Thyroid gland (tissue), 4 donors: ENCODE data around the gene KCNJ5.

Source experiments
- POLR2A ChIP-seq, 2 donors: fragments of 450-650 bp; IDR thresholded peaks; one replicate each; pipeline ENCODE4 v1.6.1; 2017; ENCODE audit warnings: antibody characterized with exemption in 2 of 2, mild to moderate bottlenecking in 2 of 2, moderate library complexity in 1 of 2
- TF ChIP-seq, protein P1 (sequence below), 6 experiments: fragments of 200-600 bp in 3 of 6; fragments of 450-650 bp in 3 of 6; sonication (generic) in 3 of 6; IDR thresholded peaks; one replicate each; pipeline ENCODE4 v1.5.1; 2016 to 2019; ENCODE audit warnings: antibody characterized with exemption in 6 of 6, mild to moderate bottlenecking in 2 of 6, inconsistent platforms in 1 of 6, moderate library complexity in 1 of 6

DNA sequence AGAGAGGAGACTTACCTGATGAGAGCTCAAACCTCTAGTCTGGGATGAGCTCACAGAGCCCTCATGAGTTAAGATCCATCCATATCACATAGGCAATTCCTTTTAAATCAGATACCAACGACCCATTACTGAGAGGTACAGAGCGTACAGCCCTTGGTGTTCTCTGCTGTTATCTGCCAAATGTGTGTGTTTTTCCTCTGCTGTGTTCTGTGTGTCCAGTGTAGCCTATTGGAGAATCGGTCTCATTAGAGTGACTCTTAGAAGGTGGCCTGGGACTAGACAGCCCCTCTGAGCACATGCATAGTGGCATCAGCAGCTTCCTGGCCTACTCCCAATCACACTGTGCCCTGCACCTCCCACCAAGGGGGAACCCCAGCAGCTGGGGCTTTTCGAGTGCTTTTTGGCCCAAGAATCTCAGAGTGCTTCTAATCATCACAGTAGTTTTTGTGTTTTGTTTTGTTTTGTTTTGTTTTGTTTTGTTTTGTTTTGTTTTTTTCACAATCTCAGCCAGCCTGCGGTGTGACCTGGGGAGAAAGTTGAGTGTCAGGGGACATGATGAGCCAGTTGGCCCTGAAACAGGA is 26.1 kb downstream of the KCNJ5 start:
- TF ChIP-seq, protein P1, sequence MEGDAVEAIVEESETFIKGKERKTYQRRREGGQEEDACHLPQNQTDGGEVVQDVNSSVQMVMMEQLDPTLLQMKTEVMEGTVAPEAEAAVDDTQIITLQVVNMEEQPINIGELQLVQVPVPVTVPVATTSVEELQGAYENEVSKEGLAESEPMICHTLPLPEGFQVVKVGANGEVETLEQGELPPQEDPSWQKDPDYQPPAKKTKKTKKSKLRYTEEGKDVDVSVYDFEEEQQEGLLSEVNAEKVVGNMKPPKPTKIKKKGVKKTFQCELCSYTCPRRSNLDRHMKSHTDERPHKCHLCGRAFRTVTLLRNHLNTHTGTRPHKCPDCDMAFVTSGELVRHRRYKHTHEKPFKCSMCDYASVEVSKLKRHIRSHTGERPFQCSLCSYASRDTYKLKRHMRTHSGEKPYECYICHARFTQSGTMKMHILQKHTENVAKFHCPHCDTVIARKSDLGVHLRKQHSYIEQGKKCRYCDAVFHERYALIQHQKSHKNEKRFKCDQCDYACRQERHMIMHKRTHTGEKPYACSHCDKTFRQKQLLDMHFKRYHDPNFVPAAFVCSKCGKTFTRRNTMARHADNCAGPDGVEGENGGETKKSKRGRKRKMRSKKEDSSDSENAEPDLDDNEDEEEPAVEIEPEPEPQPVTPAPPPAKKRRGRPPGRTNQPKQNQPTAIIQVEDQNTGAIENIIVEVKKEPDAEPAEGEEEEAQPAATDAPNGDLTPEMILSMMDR (IDR thresholded peaks at IDR 0.05) = no peak
- no peak for TF ChIP-seq POLR2A (IDR thresholded peaks at IDR 0.05)
